Thyroid gland (tissue), 4 donors: ENCODE data around the gene NRXN2.

Experiments used
- CTCF ChIP-seq, 6 experiments: fragments of 200-600 bp in 3 of 6; fragments of 450-650 bp in 3 of 6; sonication (generic) in 3 of 6; IDR thresholded peaks; one replicate each; pipeline ENCODE4 v1.5.1; 2016 to 2019; ENCODE audit warnings: antibody characterized with exemption in 6 of 6, mild to moderate bottlenecking in 2 of 6, inconsistent platforms in 1 of 6, moderate library complexity in 1 of 6
- POLR2A ChIP-seq, 2 donors: fragments of 450-650 bp; IDR thresholded peaks; one replicate each; pipeline ENCODE4 v1.6.1; 2017; ENCODE audit warnings: antibody characterized with exemption in 2 of 2, mild to moderate bottlenecking in 2 of 2, moderate library complexity in 1 of 2

GRCh38 chr11:64566042-64566914, 156.7 kb downstream of the NRXN2 start:
- TF ChIP-seq CTCF (IDR thresholded peaks at IDR 0.05) = no peak
- no peak for TF ChIP-seq POLR2A (IDR thresholded peaks at IDR 0.05)
